SJCRH30 (cell line): ENCODE data around the gene EIF4EBP2. TPM values are rescaled to one million over a fixed set of nuclear protein-coding genes. Genes with fewer than 3 reads are reported as not detected.

ENCODE experiments used
- DNase-seq, 2 experiments: peaks; one replicate each; pipeline ENCODE4 v3.0.0-alpha.2; 2015 to 2020
- H3K27ac ChIP-seq: fragments of 250-450 bp; sonication (Bioruptor Pico); 2 replicates; pipeline ENCODE4 v1.5.1; 2020; ENCODE audit warnings: mild to moderate bottlenecking, moderate library complexity
- H3K27me3 ChIP-seq: fragments of 250-450 bp; sonication (Bioruptor Pico); 2 replicates; pipeline ENCODE4 v1.5.1; 2020; ENCODE audit warnings: mild to moderate bottlenecking, moderate library complexity
- H3K36me3 ChIP-seq: fragments of 250-450 bp; sonication (Bioruptor Pico); 2 replicates; pipeline ENCODE4 v1.5.1; 2020; ENCODE audit warnings: mild to moderate bottlenecking, moderate library complexity
- H3K4me1 ChIP-seq: fragments of 250-450 bp; sonication (Bioruptor Pico); 2 replicates; pipeline ENCODE4 v1.5.1; 2020; ENCODE audit warnings: mild to moderate bottlenecking, moderate library complexity
- H3K4me3 ChIP-seq: fragments of 250-450 bp; sonication (Bioruptor Pico); 2 replicates; pipeline ENCODE4 v1.5.1; 2020; ENCODE audit warnings: mild to moderate bottlenecking, moderate library complexity
- H3K9me3 ChIP-seq: fragments of 250-450 bp; sonication (Bioruptor Pico); replicated peaks from 2 replicates; pipeline ENCODE4 v1.5.1; 2020; ENCODE audit warnings: mild to moderate bottlenecking, moderate library complexity
- total RNA-seq: library from RNA; depleted of rRNA; stranded (reverse); fragments of >200 nt; shearing (Covaris generic); gene quantifications from 2 replicates; pipeline ENCODE4 v1.2.3, GENCODE V29; 2014

EIF4EBP2 gene
- total RNA-seq, 1 experiment from 2014 or later, result 52.8 TPM

GRCh38 chr10:70404787-70405036 lies 767 bp downstream of the EIF4EBP2 start:
- DNase-seq, result no peak
- Histone ChIP-seq H3K27ac (peak overlapping the region; percentile 65), H3K9me3 (no peaks in the 10 kb centered on the region), H3K36me3 (peaks cover 14% of the 10 kb centered on the region; the same call in 1 of the 2 replicates), H3K4me3 (peak overlapping the region; percentile 76), H3K27me3 (no peaks in the 10 kb centered on the region), H3K4me1 (peaks cover 6% of the 10 kb centered on the region; the same call in 1 of the 2 replicates)

- H3K9me3 ChIP-seq, result no peaks in the 10 kb centered on the region
- H3K27me3 ChIP-seq, result no peaks in the 10 kb centered on the region
- peak overlapping the region; percentile 65; the same call in 1 of the 2 replicates for H3K27ac ChIP-seq
- H3K4me1 ChIP-seq, result peaks cover 6% of the 10 kb centered on the region; the same call in 1 of the 2 replicates
- peaks cover 15% of the 10 kb centered on the region; the same call in 1 of the 2 replicates for H3K36me3 ChIP-seq
- H3K4me3 ChIP-seq, result peak overlapping the region; percentile 76
- peak; percentile 44 to 66 for DNase-seq
These were observed 1.3 kb downstream of the EIF4EBP2 start for GRCh38 chr10:70405037-70405824.

GRCh38 chr10:70409772-70410171 lies 5.8 kb downstream of the EIF4EBP2 start:
- H3K4me1 ChIP-seq, result peaks cover 4% of the 10 kb centered on the region; the same call in 1 of the 2 replicates
- H3K9me3 ChIP-seq, result no peaks in the 10 kb centered on the region
- H3K27me3 ChIP-seq, result no peaks in the 10 kb centered on the region
- no peak overlapping the region for H3K27ac ChIP-seq
- no peak for DNase-seq
- H3K36me3 ChIP-seq, result peaks cover 15% of the 10 kb centered on the region; the same call in 1 of the 2 replicates
- no peak overlapping the region for H3K4me3 ChIP-seq

GRCh38 chr10:70410608-70411007 lies 6.7 kb downstream of the EIF4EBP2 start:
- Histone ChIP-seq H3K36me3 (peaks cover 15% of the 10 kb centered on the region; the same call in 1 of the 2 replicates), H3K27ac (no peak overlapping the region), H3K9me3 (no peaks in the 10 kb centered on the region), H3K4me3 (no peak overlapping the region), H3K27me3 (no peaks in the 10 kb centered on the region), H3K4me1 (peaks cover 4% of the 10 kb centered on the region; the same call in 1 of the 2 replicates)
- DNase-seq, result no peak

- H3K4me3 ChIP-seq, result no peak overlapping the region
- no peaks in the 10 kb centered on the region for H3K27me3 ChIP-seq
- no peak overlapping the region for H3K27ac ChIP-seq
- no peak for DNase-seq
- H3K4me1 ChIP-seq, result no peaks in the 10 kb centered on the region
- no peaks in the 10 kb centered on the region for H3K9me3 ChIP-seq
- peaks cover 9% of the 10 kb centered on the region; the same call in 1 of the 2 replicates for H3K36me3 ChIP-seq
These were observed 8.4 kb downstream of the EIF4EBP2 start for GRCh38 chr10:70412356-70412755.

GRCh38 chr10:70417568-70417967 lies 13.6 kb downstream of the EIF4EBP2 start:
- Histone ChIP-seq H3K9me3 (no peaks in the 10 kb centered on the region), H3K4me1 (no peaks in the 10 kb centered on the region), H3K36me3 (peaks cover 8% of the 10 kb centered on the region), H3K27me3 (no peaks in the 10 kb centered on the region), H3K27ac (no peak overlapping the region), H3K4me3 (no peak overlapping the region)
- no peak for DNase-seq

GRCh38 chr10:70418229-70418628 lies 14.3 kb downstream of the EIF4EBP2 start:
- H3K27me3 ChIP-seq, result no peaks in the 10 kb centered on the region
- no peaks in the 10 kb centered on the region for H3K9me3 ChIP-seq
- peaks cover 8% of the 10 kb centered on the region for H3K36me3 ChIP-seq
- H3K4me1 ChIP-seq, result no peaks in the 10 kb centered on the region
- no peak overlapping the region for H3K27ac ChIP-seq
- no peak overlapping the region for H3K4me3 ChIP-seq
- no peak for DNase-seq

- Histone ChIP-seq H3K27me3 (no peaks in the 10 kb centered on the region), H3K36me3 (peaks cover 8% of the 10 kb centered on the region), H3K4me3 (no peak overlapping the region), H3K9me3 (no peaks in the 10 kb centered on the region), H3K4me1 (no peaks in the 10 kb centered on the region), H3K27ac (no peak overlapping the region)
- no peak for DNase-seq
These were observed 14.8 kb downstream of the EIF4EBP2 start for GRCh38 chr10:70418713-70419112.

- Histone ChIP-seq H3K27ac (no peak overlapping the region), H3K27me3 (no peaks in the 10 kb centered on the region), H3K4me1 (no peaks in the 10 kb centered on the region), H3K4me3 (no peak overlapping the region), H3K36me3 (peaks cover 13% of the 10 kb centered on the region), H3K9me3 (no peaks in the 10 kb centered on the region)
- DNase-seq, result no peak
These were observed 20.4 kb downstream of the EIF4EBP2 start for GRCh38 chr10:70424320-70424719.

GRCh38 chr10:70425096-70425495 lies 21.2 kb downstream of the EIF4EBP2 start:
- H3K27ac ChIP-seq, result no peak overlapping the region
- H3K9me3 ChIP-seq, result no peaks in the 10 kb centered on the region
- DNase-seq, result no peak
- no peak overlapping the region for H3K4me3 ChIP-seq
- peaks cover 15% of the 10 kb centered on the region for H3K36me3 ChIP-seq
- no peaks in the 10 kb centered on the region for H3K27me3 ChIP-seq
- no peaks in the 10 kb centered on the region for H3K4me1 ChIP-seq

- H3K36me3 ChIP-seq, result peaks cover 10% of the 10 kb centered on the region
- DNase-seq, result peak in 1 of 2 experiments; percentile 28
- no peak overlapping the region for H3K4me3 ChIP-seq
- no peaks in the 10 kb centered on the region for H3K9me3 ChIP-seq
- H3K27me3 ChIP-seq, result no peaks in the 10 kb centered on the region
- H3K27ac ChIP-seq, result no peak overlapping the region
- H3K4me1 ChIP-seq, result peaks cover 4% of the 10 kb centered on the region; the same call in 1 of the 2 replicates
These were observed 22.9 kb downstream of the EIF4EBP2 start for GRCh38 chr10:70426823-70427222.

- Histone ChIP-seq H3K27ac (no peak overlapping the region), H3K4me1 (peaks cover 12% of the 10 kb centered on the region), H3K9me3 (no peaks in the 10 kb centered on the region), H3K27me3 (no peaks in the 10 kb centered on the region), H3K36me3 (peaks cover 3% of the 10 kb centered on the region; the same call in 1 of the 2 replicates), H3K4me3 (no peak overlapping the region)
- no peak for DNase-seq
These were observed 26.8 kb downstream of the EIF4EBP2 start for GRCh38 chr10:70430493-70431445.

- Histone ChIP-seq H3K36me3 (peaks cover 3% of the 10 kb centered on the region; the same call in 1 of the 2 replicates), H3K4me1 (peaks cover 12% of the 10 kb centered on the region), H3K27me3 (no peaks in the 10 kb centered on the region), H3K27ac (peak overlapping the region; percentile 21), H3K4me3 (no peak overlapping the region), H3K9me3 (no peaks in the 10 kb centered on the region)
- DNase-seq, result peak; percentile 62 to 80
These were observed 28.2 kb downstream of the EIF4EBP2 start for GRCh38 chr10:70432101-70432500.

GRCh38 chr10:70432561-70433263 lies 28.8 kb downstream of the EIF4EBP2 start:
- Histone ChIP-seq H3K27ac (no peak overlapping the region), H3K4me3 (no peak overlapping the region), H3K36me3 (peaks cover 3% of the 10 kb centered on the region; the same call in 1 of the 2 replicates), H3K9me3 (no peaks in the 10 kb centered on the region), H3K27me3 (no peaks in the 10 kb centered on the region), H3K4me1 (peaks cover 12% of the 10 kb centered on the region)
- DNase-seq, result no peak
